Stomach smooth muscle (tissue), 2 donors: ENCODE results near the gene SEMA4G.

Experiments
- H3K27ac ChIP-seq: one replicate; pipeline ENCODE4 v1.7.0; 2013; ENCODE audit warnings: mild to moderate bottlenecking, low read length, inconsistent platforms
- H3K27me3 ChIP-seq, 2 donors: one replicate each; pipeline ENCODE4 v1.7.0; 2013; ENCODE audit warnings: low read length in 2 of 2; ENCODE audit not compliant: insufficient read depth in 2 of 2, control insufficient read depth in 1 of 2
- H3K36me3 ChIP-seq, 2 donors: one replicate each; pipeline ENCODE4 v1.7.0; 2013; ENCODE audit warnings: low read length in 2 of 2; ENCODE audit not compliant: control insufficient read depth in 2 of 2, insufficient read depth in 2 of 2
- H3K4me1 ChIP-seq: one replicate; pipeline ENCODE4 v1.7.0; 2013; ENCODE audit warnings: low read length; ENCODE audit not compliant: control insufficient read depth, insufficient read depth
- H3K4me3 ChIP-seq, 2 donors: one replicate each; pipeline ENCODE4 v1.7.0; 2013; ENCODE audit warnings: low read length in 2 of 2
- H3K9ac ChIP-seq, 2 donors: one replicate each; pipeline ENCODE4 v1.7.0; 2013; ENCODE audit warnings: low read length in 2 of 2, mild to moderate bottlenecking in 1 of 2
- H3K9me3 ChIP-seq, 2 donors: one replicate each; pipeline ENCODE4 v1.7.0; 2013; ENCODE audit warnings: low read length in 2 of 2; ENCODE audit not compliant: control insufficient read depth in 2 of 2
- donor health status: healthy.
- donor health status: Pancreatic carcinoma.

SEMA4G gene

DNA sequence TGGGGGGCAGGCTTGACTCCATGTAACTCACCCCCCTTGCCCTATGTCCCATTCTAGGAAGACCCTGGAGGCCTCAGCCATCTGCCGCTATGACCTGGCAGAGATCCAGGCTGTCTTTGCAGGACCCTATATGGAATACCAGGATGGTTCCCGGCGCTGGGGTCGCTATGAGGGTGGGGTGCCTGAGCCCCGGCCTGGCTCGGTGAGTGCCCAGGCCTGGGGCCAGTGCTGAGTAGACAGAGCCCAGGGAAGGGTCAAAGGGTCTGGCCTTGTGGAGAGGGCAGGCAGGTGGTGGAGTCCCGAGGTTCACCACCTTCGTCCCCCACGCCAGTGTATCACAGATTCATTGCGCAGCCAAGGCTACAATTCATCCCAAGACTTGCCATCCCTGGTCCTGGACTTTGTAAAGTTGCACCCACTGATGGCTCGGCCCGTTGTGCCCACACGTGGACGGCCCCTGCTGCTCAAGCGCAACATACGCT is 10.5 kb downstream of the SEMA4G start:
- H3K9me3 ChIP-seq, result no peaks in the 10 kb centered on the region
- peaks cover 22 to 46% of the 10 kb centered on the region in 2 donors for H3K36me3 ChIP-seq
- H3K9ac ChIP-seq, result no peak overlapping the region
- no peak overlapping the region for H3K4me3 ChIP-seq
- H3K27ac ChIP-seq, result no peak overlapping the region
- H3K4me1 ChIP-seq, result no peaks in the 10 kb centered on the region
- no peaks in the 10 kb centered on the region for H3K27me3 ChIP-seq

DNA sequence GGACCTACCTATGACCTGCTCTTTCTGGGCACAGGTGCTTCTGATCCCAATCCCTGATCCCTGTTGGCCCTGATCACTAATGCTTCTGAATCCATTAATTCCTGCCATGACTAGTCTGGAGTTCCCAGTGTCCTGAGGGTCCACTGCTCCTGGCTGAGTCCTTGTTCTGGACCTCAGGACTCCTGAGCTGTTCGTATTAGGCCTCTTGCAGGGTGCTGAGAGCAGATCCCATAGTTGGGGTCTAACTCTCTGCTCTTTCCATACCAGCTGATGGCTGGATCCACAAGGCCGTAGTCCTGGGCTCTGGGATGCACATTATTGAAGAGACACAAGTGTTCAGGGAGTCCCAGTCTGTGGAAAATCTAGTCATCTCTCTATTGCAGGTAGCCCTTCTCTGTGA is 11.0 kb downstream of the SEMA4G start:
- Histone ChIP-seq H3K4me1 (no peaks in the 10 kb centered on the region), H3K27ac (no peak overlapping the region), H3K9ac (no peak overlapping the region), H3K27me3 (no peaks in the 10 kb centered on the region), H3K9me3 (no peaks in the 10 kb centered on the region), H3K4me3 (no peak overlapping the region), H3K36me3 (peaks cover 22 to 46% of the 10 kb centered on the region in 2 donors)

DNA sequence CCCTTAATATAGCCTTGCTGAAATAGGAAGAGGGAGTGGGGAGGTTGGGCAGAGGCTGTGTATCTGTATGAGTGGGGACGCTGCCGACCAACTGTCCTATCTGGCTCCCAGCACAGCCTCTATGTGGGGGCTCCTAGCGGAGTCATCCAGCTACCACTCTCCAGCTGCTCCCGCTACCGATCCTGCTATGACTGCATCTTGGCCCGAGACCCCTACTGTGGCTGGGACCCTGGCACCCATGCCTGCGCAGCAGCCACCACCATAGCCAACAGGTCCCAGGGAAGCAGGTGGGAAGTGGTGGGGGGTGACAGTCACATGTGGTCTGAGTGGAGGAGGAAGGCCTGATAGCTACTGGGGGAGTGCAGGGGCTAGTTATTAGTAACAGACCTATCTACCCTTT is 11.4 kb downstream of the SEMA4G start:
- no peak overlapping the region for H3K9ac ChIP-seq
- H3K4me1 ChIP-seq, result no peaks in the 10 kb centered on the region
- no peaks in the 10 kb centered on the region for H3K9me3 ChIP-seq
- peaks cover 22 to 48% of the 10 kb centered on the region in 2 donors for H3K36me3 ChIP-seq
- no peaks in the 10 kb centered on the region for H3K27me3 ChIP-seq
- H3K27ac ChIP-seq, result no peak overlapping the region
- no peak overlapping the region for H3K4me3 ChIP-seq

DNA sequence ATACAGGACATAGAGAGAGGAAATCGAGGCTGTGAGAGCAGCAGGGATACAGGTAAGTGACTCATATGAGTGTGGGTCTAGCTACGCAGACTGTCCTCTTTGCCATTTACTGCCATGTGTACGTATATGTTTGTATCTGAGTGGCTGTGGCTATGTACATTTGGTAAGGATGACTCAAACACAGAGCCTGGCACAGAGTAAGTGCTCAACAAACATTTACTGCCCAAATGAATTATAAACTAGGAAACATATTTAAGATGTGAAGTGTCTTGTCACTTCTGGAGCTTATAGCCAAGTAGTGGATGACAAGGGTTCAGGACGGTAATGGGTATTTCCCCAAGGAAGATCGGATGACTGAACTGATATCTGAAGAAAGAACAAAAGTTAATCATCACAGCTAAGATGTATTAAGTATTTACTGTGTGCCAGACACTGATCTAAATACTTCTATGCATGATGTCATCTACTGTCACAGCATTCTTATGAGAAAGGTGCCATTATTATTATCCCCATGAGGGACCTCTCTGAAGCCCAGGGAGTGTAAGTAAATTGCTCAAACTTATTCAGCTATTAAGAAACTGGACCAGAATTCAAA is 12.0 kb downstream of the SEMA4G start:
- Histone ChIP-seq H3K36me3 (peaks cover 22 to 48% of the 10 kb centered on the region in 2 donors), H3K27ac (no peak overlapping the region), H3K4me1 (peaks cover 4% of the 10 kb centered on the region), H3K9ac (no peak overlapping the region), H3K27me3 (no peaks in the 10 kb centered on the region), H3K4me3 (no peak overlapping the region), H3K9me3 (no peaks in the 10 kb centered on the region)

DNA sequence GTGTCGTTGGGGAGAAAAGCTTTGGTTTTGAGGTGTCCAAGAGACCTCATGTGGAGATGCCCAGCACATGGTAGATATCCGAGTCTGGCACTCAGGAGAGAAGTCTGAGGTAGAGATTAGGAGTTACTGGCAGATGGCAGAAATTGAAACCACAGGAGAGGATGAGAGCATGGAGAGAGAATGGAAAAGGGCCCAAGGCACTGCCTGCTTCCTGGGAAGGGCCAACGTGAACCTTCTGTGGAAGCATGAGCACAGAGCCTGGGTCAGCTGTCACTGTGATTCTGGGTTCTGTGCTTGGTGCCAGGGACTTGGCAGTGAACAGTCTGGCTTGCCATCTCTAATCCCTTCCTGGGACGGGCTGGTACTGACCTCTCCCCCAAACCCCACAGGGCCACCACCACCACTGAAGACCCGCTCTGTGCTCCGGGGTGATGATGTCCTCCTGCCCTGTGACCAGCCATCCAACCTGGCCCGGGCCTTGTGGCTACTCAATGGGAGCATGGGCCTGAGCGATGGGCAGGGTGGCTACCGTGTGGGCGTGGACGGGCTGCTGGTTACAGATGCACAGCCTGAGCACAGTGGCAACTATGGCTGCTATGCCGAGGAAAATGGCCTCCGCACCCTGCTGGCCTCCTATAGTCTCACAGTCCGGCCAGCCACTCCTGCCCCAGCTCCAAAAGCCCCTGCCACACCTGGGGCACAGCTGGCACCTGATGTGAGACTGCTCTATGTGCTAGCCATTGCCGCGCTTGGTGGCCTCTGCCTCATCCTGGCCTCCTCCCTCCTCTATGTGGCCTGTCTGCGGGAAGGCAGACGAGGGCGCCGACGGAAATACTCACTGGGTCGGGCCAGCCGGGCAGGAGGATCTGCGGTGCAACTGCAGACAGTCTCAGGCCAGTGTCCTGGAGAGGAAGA is 13.9 kb downstream of the SEMA4G start:
- Histone ChIP-seq H3K27me3 (no peaks in the 10 kb centered on the region), H3K4me3 (no peak overlapping the region), H3K9ac (no peak overlapping the region), H3K36me3 (peaks cover 22 to 40% of the 10 kb centered on the region in 2 donors), H3K9me3 (no peaks in the 10 kb centered on the region), H3K4me1 (peaks cover 20% of the 10 kb centered on the region), H3K27ac (no peak overlapping the region)

DNA sequence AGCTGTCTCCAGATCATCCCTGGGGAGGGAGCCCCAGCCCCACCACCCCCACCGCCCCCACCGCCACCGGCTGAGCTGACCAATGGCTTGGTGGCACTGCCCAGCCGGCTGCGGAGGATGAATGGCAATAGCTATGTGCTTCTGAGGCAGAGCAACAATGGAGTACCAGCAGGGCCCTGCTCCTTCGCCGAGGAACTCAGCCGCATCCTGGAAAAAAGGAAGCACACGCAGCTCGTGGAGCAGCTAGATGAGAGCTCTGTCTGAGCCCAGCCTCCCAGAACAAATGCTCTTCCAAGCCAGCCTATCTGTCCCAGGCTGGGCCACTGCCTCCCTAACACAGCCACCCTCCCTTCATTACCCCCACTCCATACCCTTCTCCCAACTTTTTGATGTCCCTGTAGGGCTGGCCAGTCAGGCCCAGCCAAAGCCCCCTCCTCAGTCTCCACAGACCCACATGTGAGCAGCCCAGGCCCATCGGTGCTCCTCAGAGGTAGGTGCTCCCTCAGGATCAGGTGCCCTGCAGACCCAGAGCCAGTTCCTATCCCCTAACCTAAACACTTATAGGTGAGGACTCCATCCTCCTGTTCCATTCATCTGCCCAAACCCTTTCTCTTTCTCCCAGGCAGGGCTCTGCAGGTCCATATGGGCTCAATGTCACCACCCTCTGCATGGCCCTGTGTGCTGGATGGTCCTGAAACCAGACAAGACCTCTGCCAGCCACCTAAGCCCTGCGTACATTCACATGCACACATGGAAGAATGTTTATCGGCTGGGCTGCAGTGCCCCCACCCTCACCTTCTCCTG is 14.8 kb downstream of the SEMA4G start:
- H3K9me3 ChIP-seq, result no peaks in the 10 kb centered on the region
- H3K27ac ChIP-seq, result no peak overlapping the region
- H3K4me1 ChIP-seq, result peaks cover 21% of the 10 kb centered on the region
- no peaks in the 10 kb centered on the region for H3K27me3 ChIP-seq
- no peak overlapping the region for H3K4me3 ChIP-seq
- H3K9ac ChIP-seq, result no peak overlapping the region
- peaks cover 18 to 33% of the 10 kb centered on the region in 2 donors for H3K36me3 ChIP-seq

DNA sequence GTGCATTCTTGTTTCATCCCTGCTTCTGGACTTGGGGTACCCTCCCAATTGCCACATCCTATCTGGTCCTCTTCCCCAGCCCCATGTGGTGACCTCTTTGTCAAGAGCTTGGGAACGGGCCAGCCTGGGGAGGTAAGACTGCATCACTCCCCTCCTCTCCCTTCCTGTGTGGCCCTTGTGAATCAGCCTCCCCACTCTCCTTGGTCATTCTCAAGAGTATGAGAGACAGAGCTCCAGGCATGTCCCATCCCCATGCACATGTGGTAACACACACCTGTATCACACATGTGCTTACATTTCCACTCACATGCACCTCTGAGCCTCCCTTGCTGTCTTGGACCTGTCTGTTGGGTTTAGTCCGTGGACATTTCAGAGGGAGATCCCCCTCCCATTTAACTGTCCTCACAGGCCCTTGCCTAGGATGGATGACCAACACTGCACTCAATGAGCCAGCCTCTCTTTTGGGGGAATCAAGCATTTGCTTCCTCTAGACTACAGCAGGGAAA is 15.4 kb downstream of the SEMA4G start:
- Histone ChIP-seq H3K9ac (no peak overlapping the region), H3K36me3 (peaks cover 18 to 36% of the 10 kb centered on the region in 2 donors), H3K27me3 (no peaks in the 10 kb centered on the region), H3K9me3 (no peaks in the 10 kb centered on the region), H3K4me1 (peaks cover 21% of the 10 kb centered on the region), H3K4me3 (no peak overlapping the region), H3K27ac (no peak overlapping the region)

DNA sequence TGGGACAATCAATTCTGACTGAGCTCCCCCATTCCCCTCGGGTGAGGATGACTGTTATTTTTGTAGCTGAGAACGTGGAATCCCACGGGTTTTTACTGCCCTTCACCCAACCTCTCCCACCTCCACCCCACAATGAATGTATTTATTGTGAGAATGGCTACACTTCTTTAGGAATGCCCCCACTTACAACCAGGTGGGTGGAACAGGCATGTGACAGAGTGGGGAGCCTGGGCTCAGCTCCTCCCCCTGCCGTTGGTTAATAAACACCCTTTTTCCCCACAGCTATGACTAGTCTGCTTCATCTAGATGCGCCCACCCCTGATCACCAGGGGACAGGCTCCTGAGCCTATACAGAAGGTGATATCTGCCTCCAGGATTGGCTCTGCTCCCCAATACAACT is 16.0 kb downstream of the SEMA4G start:
- no peaks in the 10 kb centered on the region for H3K9me3 ChIP-seq
- no peak overlapping the region for H3K27ac ChIP-seq
- H3K27me3 ChIP-seq, result no peaks in the 10 kb centered on the region
- H3K4me3 ChIP-seq, result no peak overlapping the region
- H3K9ac ChIP-seq, result no peak overlapping the region
- H3K36me3 ChIP-seq, result peaks cover 16 to 31% of the 10 kb centered on the region in 2 donors
- H3K4me1 ChIP-seq, result peaks cover 21% of the 10 kb centered on the region

DNA sequence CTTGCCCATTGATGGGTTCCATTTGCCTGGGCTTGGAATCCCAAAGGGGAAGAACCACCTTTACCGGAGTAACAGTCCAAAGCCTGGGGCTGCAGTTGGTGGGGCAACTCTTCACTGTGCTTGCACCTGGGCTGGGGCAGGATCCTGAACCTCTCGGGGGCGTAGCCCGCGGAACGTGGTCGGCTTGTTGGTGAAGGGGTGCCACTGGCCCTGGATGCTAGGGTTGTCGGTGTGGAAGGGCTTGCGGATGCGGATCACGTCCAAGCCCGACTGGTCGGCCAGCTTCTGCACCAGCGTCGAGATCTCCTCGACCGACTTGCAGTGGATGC is 17.3 kb downstream of the SEMA4G start:
- H3K27ac ChIP-seq, result peak overlapping the region; percentile 58
- peaks cover 21% of the 10 kb centered on the region for H3K4me1 ChIP-seq

DNA sequence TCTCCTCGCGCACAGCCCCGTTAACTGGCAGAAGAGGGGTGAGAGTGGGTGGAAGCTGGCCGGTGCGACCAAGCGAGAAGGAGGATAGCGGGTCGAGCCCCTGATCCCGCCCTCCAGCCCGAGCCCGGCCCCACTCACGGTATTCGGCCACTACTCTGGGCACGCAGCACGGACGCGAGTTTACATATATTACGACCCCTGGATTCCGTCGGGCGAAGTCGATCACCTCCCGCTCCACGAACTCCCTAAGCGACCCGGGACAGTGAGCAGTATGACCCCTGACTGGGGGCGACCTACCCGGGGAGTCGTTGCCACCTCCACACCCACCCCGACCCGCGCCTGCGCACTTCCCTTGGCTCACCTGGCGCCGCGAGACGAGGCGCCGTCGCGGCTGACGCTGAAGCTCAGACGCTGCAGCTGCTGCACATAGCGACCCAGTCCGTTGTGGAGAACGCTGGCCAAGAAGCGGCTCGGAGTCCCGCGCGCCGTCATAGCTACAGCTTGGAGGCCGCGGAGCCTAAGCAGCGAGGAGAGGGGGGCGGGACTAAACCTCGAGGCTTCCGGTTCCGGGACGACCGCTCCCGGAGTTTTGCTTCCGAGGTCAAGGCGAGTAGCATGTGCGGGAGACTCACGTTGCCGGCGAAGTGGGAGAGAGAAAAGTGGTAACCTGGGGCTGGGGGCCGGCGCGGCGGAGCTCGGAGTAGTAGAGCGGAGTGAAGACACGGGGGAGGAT is 17.8 kb downstream of the SEMA4G start, which contains the start of the genes MRPL43 and TWNK:
Gene MRPL43 (minus strand): TSS at position 546 of the 733 bp plus-strand sequence. CDS start 54 bp downstream, at position 492.
Gene TWNK (plus strand): TSS at position 592 of the 733 bp plus-strand sequence. CDS start 668 bp downstream, outside the sequence.
- Histone ChIP-seq H3K4me1 (peaks cover 21% of the 10 kb centered on the region), H3K9me3 (no peaks in the 10 kb centered on the region), H3K4me3 (peak within 1 kb of the TSS; percentile 90 to 96), H3K27ac (peak within 1 kb of the TSS; percentile 58), H3K27me3 (no peaks in the 10 kb centered on the region), H3K9ac (peak within 1 kb of the TSS; percentile 83 to 86), H3K36me3 (peaks cover 15 to 31% of the 10 kb centered on the region in 2 donors)

More for the DNA sequence above, 17.3 kb downstream of the SEMA4G start:
- Histone ChIP-seq H3K4me3 (peak overlapping the region; percentile 90 to 96), H3K27me3 (no peaks in the 10 kb centered on the region), H3K36me3 (peaks cover 15 to 33% of the 10 kb centered on the region in 2 donors), H3K9ac (peak overlapping the region; percentile 83 to 86), H3K9me3 (no peaks in the 10 kb centered on the region)
